Measurements from ENCODE around the gene WWOX.

The WWOX gene

DNA sequence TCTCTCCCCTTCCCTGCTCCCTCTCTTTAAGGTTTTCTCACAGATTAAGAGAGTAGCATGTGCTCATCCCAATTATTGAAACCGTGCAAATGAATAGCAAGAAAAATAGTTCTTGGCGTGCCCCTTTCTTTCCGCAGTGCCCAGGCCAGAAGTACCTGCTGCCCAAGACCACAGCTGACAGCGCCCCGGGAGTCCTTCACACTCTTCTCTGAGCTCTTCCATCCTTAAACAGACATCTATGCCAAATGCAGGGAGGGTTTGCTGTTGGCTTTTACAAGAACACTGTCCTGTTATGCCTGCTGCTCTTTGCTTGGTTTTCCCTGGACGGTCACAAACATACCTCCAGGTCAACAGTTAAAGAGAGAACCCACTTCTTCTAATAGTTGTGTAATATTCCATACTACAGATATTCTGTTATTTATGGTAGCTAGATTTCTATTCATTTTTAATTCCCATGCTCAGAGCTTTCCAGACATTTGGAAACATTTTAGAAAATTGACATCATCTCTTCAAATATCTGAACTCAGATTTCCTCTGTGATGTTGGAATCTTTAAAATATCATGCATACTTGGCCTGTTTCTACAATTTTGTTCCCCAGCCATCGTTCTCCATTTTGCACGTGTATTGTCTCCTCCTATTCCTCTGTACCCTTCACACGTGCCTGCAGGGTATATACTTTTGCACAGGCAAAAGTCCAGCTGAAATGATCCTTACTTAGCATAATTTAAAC is 416.7 kb downstream of the WWOX start:
- Histone ChIP-seq H3K9ac (ENCODE audit: insufficient read length) (no peak overlapping the region), H3K4me3 (no peak overlapping the region), H3K9me3 (ENCODE audit: low read depth, low read length) (no peaks in the 10 kb centered on the region), H3K27ac (no peak overlapping the region), H3K36me3 (ENCODE audit: insufficient read depth, low read length) (no peaks in the 10 kb centered on the region)
- no peak for TF ChIP-seq EZH2 (IDR thresholded peaks at IDR 0.05)
- no peak for TF ChIP-seq FOXP2 (optimal IDR thresholded peaks at IDR 0.05; ENCODE audit: control extremely low read depth, extremely low read length, insufficient read depth)
- TF ChIP-seq POLR2AphosphoS5 (IDR thresholded peaks at IDR 0.05; ENCODE audit: borderline replicate concordance, low read depth, low read length), result no peak
- DNase-seq (ENCODE audit: low read depth, low spot score), result no peak

DNA sequence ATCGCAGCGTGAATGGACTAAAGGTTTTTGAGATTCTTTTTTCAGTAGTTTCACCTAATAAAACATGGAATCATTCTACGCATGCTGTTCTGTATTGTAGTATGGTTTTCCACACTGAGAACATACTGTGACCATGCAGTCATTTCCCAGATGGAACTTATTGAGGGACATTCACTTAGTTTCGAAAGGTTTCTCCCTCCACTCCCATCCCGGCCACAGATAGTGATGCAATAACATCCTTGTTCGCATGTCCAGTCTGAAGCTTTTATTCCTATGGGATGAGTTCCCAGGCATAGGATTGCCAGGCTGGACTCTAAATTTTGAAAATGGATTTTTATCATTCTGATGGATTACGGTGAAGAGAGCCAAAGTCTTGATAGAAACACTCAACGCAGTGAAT is 420.4 kb downstream of the WWOX start:
- no peaks in the 10 kb centered on the region for H3K9me3 ChIP-seq (ENCODE audit: low read depth, low read length)
- no peaks in the 10 kb centered on the region for H3K36me3 ChIP-seq (ENCODE audit: insufficient read depth, low read length)
- H3K4me3 ChIP-seq, result no peak overlapping the region
- TF ChIP-seq EZH2 (IDR thresholded peaks at IDR 0.05) (no peak), POLR2AphosphoS5 (IDR thresholded peaks at IDR 0.05; ENCODE audit: borderline replicate concordance, low read depth, low read length) (no peak), FOXP2 (optimal IDR thresholded peaks at IDR 0.05; ENCODE audit: control extremely low read depth, extremely low read length, insufficient read depth) (no peak)
- H3K27ac ChIP-seq, result no peak overlapping the region
- no peak for DNase-seq (ENCODE audit: low read depth, low spot score)
- H3K9ac ChIP-seq (ENCODE audit: insufficient read length), result no peak overlapping the region

- H3K9me3 ChIP-seq (ENCODE audit: low read depth, low read length), result no peaks in the 10 kb centered on the region
- no peak overlapping the region for H3K9ac ChIP-seq (ENCODE audit: insufficient read length)
- no peak for DNase-seq (ENCODE audit: low read depth, low spot score)
- H3K4me3 ChIP-seq, result no peak overlapping the region
- TF ChIP-seq EZH2 (IDR thresholded peaks at IDR 0.05) (no peak), FOXP2 (optimal IDR thresholded peaks at IDR 0.05; ENCODE audit: control extremely low read depth, extremely low read length, insufficient read depth) (no peak), POLR2AphosphoS5 (IDR thresholded peaks at IDR 0.05; ENCODE audit: borderline replicate concordance, low read depth, low read length) (no peak)
- H3K27ac ChIP-seq, result no peak overlapping the region
- H3K36me3 ChIP-seq (ENCODE audit: insufficient read depth, low read length), result no peaks in the 10 kb centered on the region
These were observed 421.0 kb downstream of the WWOX start for GRCh38 chr16:78520470-78520869.

DNA sequence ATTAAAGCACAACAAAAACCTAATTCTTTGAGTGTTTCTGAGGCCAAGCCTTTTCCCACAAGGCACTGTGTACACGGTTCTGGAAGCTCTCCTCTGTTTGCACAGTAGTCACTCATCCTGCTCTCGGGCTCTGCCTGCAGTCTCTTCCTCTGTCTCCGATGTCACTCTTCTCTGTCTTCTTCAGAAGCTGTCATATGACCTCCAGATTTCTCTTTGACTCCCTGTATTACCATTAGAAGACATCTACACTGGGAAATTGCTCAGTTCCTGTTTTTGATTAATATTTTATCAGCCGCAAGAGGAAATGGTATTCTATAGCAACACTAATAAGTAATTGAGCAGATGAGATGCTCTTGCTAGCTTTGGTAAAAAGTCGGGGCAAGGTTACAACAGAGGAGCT is 422.9 kb downstream of the WWOX start:
- Histone ChIP-seq H3K36me3 (ENCODE audit: insufficient read depth, low read length) (no peaks in the 10 kb centered on the region), H3K9me3 (ENCODE audit: low read depth, low read length) (no peaks in the 10 kb centered on the region), H3K4me3 (no peak overlapping the region), H3K27ac (no peak overlapping the region), H3K9ac (ENCODE audit: insufficient read length) (no peak overlapping the region)
- DNase-seq (ENCODE audit: low read depth, low spot score), result no peak
- no peak for TF ChIP-seq FOXP2 (optimal IDR thresholded peaks at IDR 0.05; ENCODE audit: control extremely low read depth, extremely low read length, insufficient read depth)
- TF ChIP-seq POLR2AphosphoS5 (IDR thresholded peaks at IDR 0.05; ENCODE audit: borderline replicate concordance, low read depth, low read length), result no peak
- TF ChIP-seq EZH2 (IDR thresholded peaks at IDR 0.05), result no peak

- no peaks in the 10 kb centered on the region for H3K9me3 ChIP-seq (ENCODE audit: low read depth, low read length)
- no peak overlapping the region for H3K27ac ChIP-seq
- no peak overlapping the region for H3K9ac ChIP-seq (ENCODE audit: insufficient read length)
- no peak overlapping the region for H3K4me3 ChIP-seq
- DNase-seq (ENCODE audit: low read depth, low spot score), result no peak
- TF ChIP-seq FOXP2 (optimal IDR thresholded peaks at IDR 0.05; ENCODE audit: control extremely low read depth, extremely low read length, insufficient read depth) (no peak), EZH2 (IDR thresholded peaks at IDR 0.05) (no peak), POLR2AphosphoS5 (IDR thresholded peaks at IDR 0.05; ENCODE audit: borderline replicate concordance, low read depth, low read length) (no peak)
- H3K36me3 ChIP-seq (ENCODE audit: insufficient read depth, low read length), result no peaks in the 10 kb centered on the region
These were observed 423.9 kb downstream of the WWOX start for GRCh38 chr16:78523212-78523985.

GRCh38 chr16:78524066-78524595 is 424.7 kb downstream of the WWOX start:
- Histone ChIP-seq H3K4me3 (no peak overlapping the region), H3K36me3 (ENCODE audit: insufficient read depth, low read length) (no peaks in the 10 kb centered on the region), H3K9me3 (ENCODE audit: low read depth, low read length) (no peaks in the 10 kb centered on the region), H3K9ac (ENCODE audit: insufficient read length) (no peak overlapping the region), H3K27ac (no peak overlapping the region)
- TF ChIP-seq FOXP2 (optimal IDR thresholded peaks at IDR 0.05; ENCODE audit: control extremely low read depth, extremely low read length, insufficient read depth) (no peak), POLR2AphosphoS5 (IDR thresholded peaks at IDR 0.05; ENCODE audit: borderline replicate concordance, low read depth, low read length) (no peak), EZH2 (IDR thresholded peaks at IDR 0.05) (no peak)
- DNase-seq (ENCODE audit: low read depth, low spot score), result no peak

DNA sequence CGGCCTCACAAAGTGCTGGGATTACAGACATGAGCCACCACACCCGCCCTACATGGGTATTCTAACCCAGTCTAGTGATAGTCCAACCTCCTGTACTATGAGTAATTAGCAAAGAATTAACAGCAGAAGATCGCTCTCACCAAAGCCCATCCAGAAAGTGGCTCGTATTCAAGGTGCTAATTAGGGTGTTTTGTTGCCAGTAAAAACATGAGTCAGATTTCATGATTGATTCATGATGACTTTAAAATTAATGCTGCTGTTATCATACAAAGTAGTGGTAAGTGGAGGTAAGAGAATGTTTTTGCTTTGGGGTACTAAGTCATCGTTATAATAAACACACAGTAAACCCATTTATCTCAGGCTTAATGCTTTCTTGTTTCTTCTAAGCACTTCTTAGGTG is 428.8 kb downstream of the WWOX start:
- Histone ChIP-seq H3K36me3 (ENCODE audit: insufficient read depth, low read length) (no peaks in the 10 kb centered on the region), H3K9ac (ENCODE audit: insufficient read length) (no peak overlapping the region), H3K4me3 (no peak overlapping the region), H3K27ac (no peak overlapping the region), H3K9me3 (ENCODE audit: low read depth, low read length) (no peaks in the 10 kb centered on the region)
- DNase-seq (ENCODE audit: low read depth, low spot score), result no peak
- no peak for TF ChIP-seq EZH2 (IDR thresholded peaks at IDR 0.05)
- no peak for TF ChIP-seq FOXP2 (optimal IDR thresholded peaks at IDR 0.05; ENCODE audit: control extremely low read depth, extremely low read length, insufficient read depth)

- TF ChIP-seq FOXP2 (optimal IDR thresholded peaks at IDR 0.05; ENCODE audit: control extremely low read depth, extremely low read length, insufficient read depth), result no peak
- no peak for TF ChIP-seq POLR2AphosphoS5 (IDR thresholded peaks at IDR 0.05; ENCODE audit: borderline replicate concordance, low read depth, low read length)
- TF ChIP-seq EZH2 (IDR thresholded peaks at IDR 0.05), result no peak
- H3K27ac ChIP-seq, result no peak overlapping the region
- no peaks in the 10 kb centered on the region for H3K9me3 ChIP-seq (ENCODE audit: low read depth, low read length)
- H3K4me3 ChIP-seq, result no peak overlapping the region
- no peak overlapping the region for H3K9ac ChIP-seq (ENCODE audit: insufficient read length)
- no peak for DNase-seq (ENCODE audit: low read depth, low spot score)
- H3K36me3 ChIP-seq (ENCODE audit: insufficient read depth, low read length), result no peaks in the 10 kb centered on the region
These were observed 430.4 kb downstream of the WWOX start for GRCh38 chr16:78529881-78530280.

All from SK-N-MC (cell line).